ENCODE measurements around the gene PDZRN4.

- TF ChIP-seq POLR2A (IDR thresholded peaks at IDR 0.05) (no peak), CTCF (IDR thresholded peaks at IDR 0.05) (no peak)
These were observed 280.2 kb downstream of the PDZRN4 start for GRCh38 chr12:41468341-41468740.

Measured in thyroid gland (tissue), 4 donors.